Upper lobe of right lung (tissue), 1 donor: ENCODE data around the gene SETD2. TPM values are rescaled to one million over a fixed set of nuclear protein-coding genes. Genes with fewer than 3 reads are reported as not detected.

Experiments
- ATAC-seq: fragments of 200-7000 bp; cut with Tn5 transposase; one replicate; pipeline ENCODE4 v1.9.1; 2020; ENCODE audit warnings: mild to moderate bottlenecking, moderate library complexity
- DNase-seq: peaks from one replicate; pipeline ENCODE4 v3.0.0-alpha.2; 2020
- H3K27ac ChIP-seq: fragments of 200-600 bp; one replicate; pipeline ENCODE4 v1.8.0; 2022
- H3K27me3 ChIP-seq: fragments of 200-600 bp; one replicate; pipeline ENCODE4 v1.8.0; 2022; ENCODE audit warnings: mild to moderate bottlenecking
- H3K36me3 ChIP-seq: fragments of 200-600 bp; one replicate; pipeline ENCODE4 v1.8.0; 2022
- H3K4me1 ChIP-seq: fragments of 200-600 bp; one replicate; pipeline ENCODE4 v1.8.0; 2022
- H3K4me3 ChIP-seq: fragments of 200-600 bp; one replicate; pipeline ENCODE4 v1.8.0; 2022; ENCODE audit warnings: mild to moderate bottlenecking
- H3K9me3 ChIP-seq: fragments of 200-600 bp; one replicate; pipeline ENCODE4 v1.8.0; 2022
- intact Hi-C: fragments of 100-400 bp; cut with DNase I; formaldehyde crosslinking; loops from one replicate; pipeline ENCODE4 v1.11.0; 2022
- total RNA-seq: library from RNA; stranded (reverse); fragmentation: NEBNext Ultra II Directional; extraction: Animal tissue kit (Norgen Biotek cat#: 25700); gene quantifications from one replicate; pipeline ENCODE4 v1.2.1, GENCODE V29; 2021
- TF ChIP-seq, protein P1 (sequence below): fragments of 200-600 bp; IDR thresholded peaks from one replicate; pipeline ENCODE4 v1.8.0; 2022; ENCODE audit warnings: antibody characterized with exemption
- donor health status: DM: no; HTN: yes; CAD: no; lungs with severe emphysema.

Gene SETD2
- total RNA-seq, 1 donor from 2014 or later = 45.9 TPM

DNA sequence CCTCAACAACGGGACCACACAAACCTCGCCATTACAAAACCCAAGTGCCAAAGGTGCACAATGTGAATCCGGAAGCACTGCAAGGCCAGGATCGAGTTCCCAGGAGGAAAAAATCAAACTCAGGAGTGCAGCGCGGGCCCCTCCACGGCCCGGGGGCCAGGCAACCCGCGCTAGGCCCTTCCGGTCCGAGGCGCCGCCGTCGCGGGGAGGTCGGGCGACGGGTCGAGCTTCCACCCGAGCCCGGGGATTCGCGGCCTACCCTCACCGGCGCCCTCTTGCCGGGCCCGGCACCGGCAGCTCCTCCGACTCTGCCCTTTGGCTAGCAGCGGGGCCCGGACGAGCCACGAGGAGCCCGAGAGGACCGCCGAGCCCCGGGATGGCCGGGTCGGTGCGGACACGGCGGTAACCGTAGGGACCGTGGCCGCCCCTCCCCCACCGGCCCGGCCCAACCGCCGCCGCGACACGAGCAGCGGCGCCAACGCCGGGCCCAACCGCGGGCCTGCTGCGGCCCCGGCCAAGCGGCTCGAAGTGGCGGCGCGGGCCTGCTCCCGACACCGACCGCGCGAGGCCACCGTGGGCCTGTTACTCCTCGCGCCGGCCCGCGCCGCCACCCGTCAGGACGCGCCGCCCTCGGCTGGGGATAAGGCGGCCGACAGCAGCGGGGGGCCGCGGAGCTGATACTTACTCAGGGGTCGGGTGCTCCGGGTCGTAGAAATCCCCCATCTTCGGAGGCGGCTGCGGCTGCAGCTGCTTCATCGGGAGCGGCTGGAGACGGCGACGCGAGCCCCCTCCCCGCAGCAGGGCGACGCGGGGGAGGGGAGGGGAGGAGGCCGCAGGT, 525 bp downstream of the SETD2 start:
- Histone ChIP-seq H3K27me3 (no peaks in the 10 kb centered on the region), H3K9me3 (no peaks in the 10 kb centered on the region), H3K27ac (peak overlapping the region; percentile 95), H3K4me3 (peak overlapping the region; percentile 97), H3K36me3 (no peaks in the 10 kb centered on the region), H3K4me1 (peaks cover 55% of the 10 kb centered on the region)
- TF ChIP-seq, protein P1, sequence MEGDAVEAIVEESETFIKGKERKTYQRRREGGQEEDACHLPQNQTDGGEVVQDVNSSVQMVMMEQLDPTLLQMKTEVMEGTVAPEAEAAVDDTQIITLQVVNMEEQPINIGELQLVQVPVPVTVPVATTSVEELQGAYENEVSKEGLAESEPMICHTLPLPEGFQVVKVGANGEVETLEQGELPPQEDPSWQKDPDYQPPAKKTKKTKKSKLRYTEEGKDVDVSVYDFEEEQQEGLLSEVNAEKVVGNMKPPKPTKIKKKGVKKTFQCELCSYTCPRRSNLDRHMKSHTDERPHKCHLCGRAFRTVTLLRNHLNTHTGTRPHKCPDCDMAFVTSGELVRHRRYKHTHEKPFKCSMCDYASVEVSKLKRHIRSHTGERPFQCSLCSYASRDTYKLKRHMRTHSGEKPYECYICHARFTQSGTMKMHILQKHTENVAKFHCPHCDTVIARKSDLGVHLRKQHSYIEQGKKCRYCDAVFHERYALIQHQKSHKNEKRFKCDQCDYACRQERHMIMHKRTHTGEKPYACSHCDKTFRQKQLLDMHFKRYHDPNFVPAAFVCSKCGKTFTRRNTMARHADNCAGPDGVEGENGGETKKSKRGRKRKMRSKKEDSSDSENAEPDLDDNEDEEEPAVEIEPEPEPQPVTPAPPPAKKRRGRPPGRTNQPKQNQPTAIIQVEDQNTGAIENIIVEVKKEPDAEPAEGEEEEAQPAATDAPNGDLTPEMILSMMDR = no peak
- intact Hi-C loops = no loop called here
- DNase-seq = peak; percentile 80
- peak; percentile 64 for ATAC-seq

DNA sequence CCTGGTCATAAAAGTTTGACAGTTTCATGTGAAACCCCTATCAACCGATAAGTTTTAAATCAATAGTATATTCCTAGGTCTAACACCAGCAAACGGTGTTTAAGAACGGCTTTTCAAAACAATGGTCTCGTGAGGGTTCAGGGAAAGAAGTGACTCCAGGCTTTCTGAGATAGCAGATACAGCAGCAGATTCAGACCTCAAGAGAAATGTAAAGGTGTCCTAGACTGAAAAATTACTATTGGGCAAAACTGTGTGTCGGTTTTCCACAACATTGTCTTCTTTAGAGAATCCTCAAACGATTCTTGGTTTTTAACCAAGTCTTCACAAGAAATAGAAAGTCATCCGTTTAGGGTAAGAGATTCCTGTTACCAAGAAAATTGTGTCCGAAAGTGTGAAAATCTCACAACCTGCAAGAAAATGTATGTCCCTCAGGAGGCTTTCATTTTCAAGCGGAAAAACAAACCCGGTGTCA, 1.2 kb downstream of the SETD2 start:
- H3K27ac ChIP-seq = peak overlapping the region; percentile 95
- DNase-seq (no peak), ATAC-seq (no peak)
- peak overlapping the region; percentile 97 for H3K4me3 ChIP-seq
- H3K4me1 ChIP-seq = peaks cover 58% of the 10 kb centered on the region
- no peaks in the 10 kb centered on the region for H3K9me3 ChIP-seq
- no peaks in the 10 kb centered on the region for H3K27me3 ChIP-seq
- H3K36me3 ChIP-seq = no peaks in the 10 kb centered on the region
- TF ChIP-seq, protein P1 = no peak
- intact Hi-C loops = no loop called here

DNA sequence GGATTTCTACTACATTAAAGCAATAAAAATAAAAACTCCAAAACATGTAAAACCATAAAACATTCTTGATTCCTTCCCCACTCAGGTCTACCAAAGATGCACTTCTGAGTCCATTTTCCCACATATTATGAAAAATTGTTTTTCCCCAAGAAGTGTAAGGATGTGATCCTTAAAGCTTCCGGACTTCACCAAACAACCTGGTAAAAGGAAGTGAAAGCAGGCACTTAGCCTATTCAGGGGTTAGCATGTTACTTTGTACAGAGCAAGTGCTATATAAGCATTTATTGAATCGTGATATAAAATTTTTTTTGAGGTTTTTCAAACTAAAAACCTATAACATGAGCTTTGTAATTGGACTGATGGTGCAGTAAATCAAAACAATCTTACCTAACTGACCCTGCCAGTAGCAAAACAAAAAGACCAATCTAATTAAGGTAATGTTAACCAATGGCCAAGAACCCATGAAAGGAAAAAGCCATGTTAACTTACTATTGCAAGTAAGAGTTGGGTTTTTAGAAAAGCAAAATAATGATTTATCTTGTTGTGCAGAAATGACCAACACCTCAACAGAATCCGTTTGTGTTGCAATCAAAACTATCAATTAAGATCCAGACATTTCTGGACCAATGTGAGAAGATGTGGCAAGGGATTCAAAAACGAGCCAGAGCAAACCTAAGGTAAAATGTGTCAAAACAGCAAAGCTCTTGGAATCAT, 1.8 kb downstream of the SETD2 start:
- no peak for ATAC-seq
- peak overlapping the region; percentile 97 for H3K4me3 ChIP-seq
- H3K27me3 ChIP-seq = no peaks in the 10 kb centered on the region
- intact Hi-C loops = no loop called here
- peaks cover 58% of the 10 kb centered on the region for H3K4me1 ChIP-seq
- TF ChIP-seq, protein P1 = no peak
- H3K27ac ChIP-seq = peak overlapping the region; percentile 95
- no peaks in the 10 kb centered on the region for H3K9me3 ChIP-seq
- H3K36me3 ChIP-seq = no peaks in the 10 kb centered on the region
- DNase-seq = no peak

DNA sequence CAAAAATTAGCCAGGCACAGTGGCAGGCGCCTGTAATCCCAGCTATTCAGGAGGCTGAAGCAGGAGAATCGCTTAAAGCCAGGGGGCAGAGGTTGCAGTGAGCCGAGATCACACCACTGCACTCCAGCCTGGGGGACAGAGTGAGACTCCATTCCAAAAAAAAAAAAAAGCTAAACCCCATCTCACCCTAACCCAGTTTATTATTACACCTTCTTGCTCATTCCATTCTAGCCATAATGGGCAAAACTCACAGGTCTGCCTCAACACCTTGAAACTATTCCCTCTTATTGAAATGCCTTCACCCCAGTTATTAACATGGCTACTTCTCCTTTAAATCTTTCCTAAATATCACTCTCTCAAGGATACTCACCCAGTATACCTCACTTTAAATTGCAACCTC, 4.1 kb downstream of the SETD2 start:
- Histone ChIP-seq H3K27ac (no peak overlapping the region), H3K36me3 (no peaks in the 10 kb centered on the region), H3K27me3 (no peaks in the 10 kb centered on the region), H3K9me3 (no peaks in the 10 kb centered on the region), H3K4me3 (no peak overlapping the region), H3K4me1 (peaks cover 57% of the 10 kb centered on the region)
- ATAC-seq = no peak
- intact Hi-C loops = no loop called here
- TF ChIP-seq, protein P1 = no peak
- no peak for DNase-seq

DNA sequence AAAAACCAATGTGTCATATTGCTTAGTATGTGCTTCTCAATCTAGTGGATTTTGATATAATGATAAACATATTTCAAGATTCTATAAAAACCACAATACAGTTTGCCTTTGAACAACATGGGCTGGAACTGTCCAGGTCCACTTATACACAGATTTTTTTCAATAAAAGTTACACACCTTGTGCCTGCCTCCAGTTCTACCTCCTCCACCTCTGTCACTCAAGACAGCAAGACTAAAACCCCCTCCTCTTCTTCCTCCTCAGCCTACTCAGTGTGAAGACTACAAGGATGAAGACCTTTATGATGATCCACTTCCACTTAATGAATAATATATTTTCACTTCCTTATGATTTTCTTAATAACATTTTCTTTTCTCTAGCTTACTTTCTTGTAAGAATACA, 5.7 kb downstream of the SETD2 start:
- ATAC-seq = no peak
- no peaks in the 10 kb centered on the region for H3K36me3 ChIP-seq
- H3K4me1 ChIP-seq = peaks cover 57% of the 10 kb centered on the region
- H3K27ac ChIP-seq = no peak overlapping the region
- H3K27me3 ChIP-seq = no peaks in the 10 kb centered on the region
- intact Hi-C loops = no loop called here
- H3K4me3 ChIP-seq = no peak overlapping the region
- no peaks in the 10 kb centered on the region for H3K9me3 ChIP-seq
- no peak for DNase-seq
- TF ChIP-seq, protein P1 = no peak
